Activated T-cell treated with anti-CD3 and anti-CD28 coated beads, Interleukin-2, amount 50 U/mL, for 4 hours (primary cell): ENCODE measurements around the gene ALG14. TPM values are rescaled to one million over a fixed set of nuclear protein-coding genes. Genes with fewer than 3 reads are reported as not detected.

Source experiments
- ATAC-seq, 2 donors: fragments of 200-7000 bp; cut with Tn5 transposase; one replicate each; pipeline ENCODE4 v1.10.0; 2021
- DNase-seq: peaks from one replicate; pipeline ENCODE4 v3.0.0-alpha.2; 2020
- H3K27me3 Mint-ChIP-seq: one replicate; pipeline ENCODE4 v1.8.0; 2021; ENCODE audit warnings: low read depth, mixed read lengths
- H3K36me3 Mint-ChIP-seq: one replicate; pipeline ENCODE4 v1.8.0; 2022; ENCODE audit warnings: mixed read lengths; ENCODE audit not compliant: insufficient read depth
- H3K4me1 Mint-ChIP-seq: one replicate; pipeline ENCODE4 v1.8.0; 2021; ENCODE audit warnings: low read depth, mixed read lengths
- H3K4me3 Mint-ChIP-seq: one replicate; pipeline ENCODE4 v1.8.0; 2021; ENCODE audit warnings: mild to moderate bottlenecking, moderate library complexity, mixed read lengths
- H3K9me3 Mint-ChIP-seq: one replicate; pipeline ENCODE4 v1.8.0; 2021; ENCODE audit warnings: mixed read lengths
- total RNA-seq, 3 donors: library from RNA; stranded (reverse); gene quantifications; one replicate each; pipeline ENCODE4 v1.2.1, GENCODE V29; 2021

ALG14 gene
- total RNA-seq, 3 donors from 2014 or later, result 4.3 to 4.9 (median 4.4) TPM

- H3K4me1 Mint-ChIP-seq, result peaks cover 16% of the 10 kb centered on the region
Observed at GRCh38 chr1:94927405-94928175, 145.2 kb downstream of the ALG14 start.

GRCh38 chr1:94926915-94927404, 145.8 kb downstream of the ALG14 start, which contains the start of gene CNN3:
Gene CNN3, minus strand, starts transcription at chr1:94927110. Its CDS starts 216 bp downstream, at chr1:94926894.
- Mint-ChIP-seq H3K9me3 (no peaks in the 10 kb centered on the region), H3K36me3 (no peaks in the 10 kb centered on the region), H3K4me1 (peaks cover 16% of the 10 kb centered on the region), H3K27me3 (peaks cover 39% of the 10 kb centered on the region), H3K4me3 (peak within 1 kb of the TSS; percentile 82)
- ATAC-seq, result peak; percentile 82 to 87
- peak; percentile 66 for DNase-seq

More at GRCh38 chr1:94927405-94928175, 145.2 kb downstream of the ALG14 start:
- Mint-ChIP-seq H3K4me3 (peak overlapping the region; percentile 77), H3K9me3 (no peaks in the 10 kb centered on the region), H3K27me3 (peaks cover 39% of the 10 kb centered on the region), H3K36me3 (no peaks in the 10 kb centered on the region)
- DNase-seq (peak; percentile 5), ATAC-seq (peak in 1 of 2 donors; percentile 6)

GRCh38 chr1:94926126-94926914, 146.4 kb downstream of the ALG14 start:
- no peaks in the 10 kb centered on the region for H3K9me3 Mint-ChIP-seq
- DNase-seq (peak; percentile 6), ATAC-seq (peak; percentile 44 to 46)
- H3K4me1 Mint-ChIP-seq, result peaks cover 16% of the 10 kb centered on the region
- peaks cover 39% of the 10 kb centered on the region for H3K27me3 Mint-ChIP-seq
- H3K36me3 Mint-ChIP-seq, result no peaks in the 10 kb centered on the region
- peak overlapping the region; percentile 82 for H3K4me3 Mint-ChIP-seq

GRCh38 chr1:94925561-94926125, 147.1 kb downstream of the ALG14 start:
- peak overlapping the region; percentile 82 for H3K4me3 Mint-ChIP-seq
- H3K9me3 Mint-ChIP-seq, result no peaks in the 10 kb centered on the region
- no peaks in the 10 kb centered on the region for H3K36me3 Mint-ChIP-seq
- ATAC-seq (no peak), DNase-seq (no peak)
- peaks cover 16% of the 10 kb centered on the region for H3K4me1 Mint-ChIP-seq
- peaks cover 39% of the 10 kb centered on the region for H3K27me3 Mint-ChIP-seq

GRCh38 chr1:94925004-94925403, 147.7 kb downstream of the ALG14 start:
- Mint-ChIP-seq H3K9me3 (no peaks in the 10 kb centered on the region), H3K4me3 (no peak overlapping the region), H3K27me3 (peaks cover 39% of the 10 kb centered on the region), H3K36me3 (no peaks in the 10 kb centered on the region), H3K4me1 (peaks cover 16% of the 10 kb centered on the region)
- no peak for ATAC-seq
- DNase-seq, result no peak

Other genes with a start within 250 kb of the ALG14 start
- 1 to 10 TPM; 1.2 to 3.1 (median 1.9) TPM for gene CNN3, start 145.8 kb downstream of the ALG14 start, total RNA-seq
- under 1 TPM; 0.03 to 0.15 (median 0.03) TPM for gene TLCD4, start 44.4 kb upstream of the ALG14 start, total RNA-seq
- gene RWDD3, start 161.3 kb upstream of the ALG14 start, total RNA-seq, result 1 to 10 TPM; 6.6 to 7.5 (median 7.1) TPM